ENCODE results near the gene GOLGA8A. TPM values are rescaled to one million over a fixed set of nuclear protein-coding genes. Genes with fewer than 3 reads are reported as not detected.
"Not testable (repeated sequence)": the region's sequence is repeated elsewhere in the genome, so short reads cannot be mapped to it uniquely, and the experiment has no call there.

GOLGA8A gene
- total RNA-seq, 1 donor from 2014 or later: 124 TPM

DNA sequence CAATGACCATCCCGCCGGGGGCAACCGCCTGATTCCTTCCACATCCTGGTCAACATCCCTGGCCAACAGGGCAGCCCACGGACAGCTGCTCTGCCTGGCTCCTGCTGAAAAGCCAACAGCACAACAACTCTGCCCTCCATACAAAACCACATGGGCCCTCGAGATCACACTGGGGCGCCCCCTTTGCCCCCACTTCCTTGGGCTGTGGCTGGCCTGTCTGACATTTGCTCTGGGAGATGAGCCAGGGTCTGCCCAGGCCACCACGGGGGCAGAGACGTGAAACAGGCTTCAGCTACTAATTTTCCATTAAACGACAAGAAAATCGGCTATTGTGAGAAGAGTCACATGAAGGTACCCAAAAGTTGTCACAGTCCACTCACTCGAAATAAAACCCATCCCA, 16.7 kb downstream of the GOLGA8A start:
- ATAC-seq; DNase-seq (ENCODE audit: low spot score); intact Hi-C loops (cut with DNase I): not testable (repeated sequence)

GRCh38 chr15:34418435-34418834, 19.2 kb downstream of the GOLGA8A start:
- DNase-seq (ENCODE audit: low spot score); ATAC-seq; intact Hi-C loops (cut with DNase I): not testable (repeated sequence)

DNA sequence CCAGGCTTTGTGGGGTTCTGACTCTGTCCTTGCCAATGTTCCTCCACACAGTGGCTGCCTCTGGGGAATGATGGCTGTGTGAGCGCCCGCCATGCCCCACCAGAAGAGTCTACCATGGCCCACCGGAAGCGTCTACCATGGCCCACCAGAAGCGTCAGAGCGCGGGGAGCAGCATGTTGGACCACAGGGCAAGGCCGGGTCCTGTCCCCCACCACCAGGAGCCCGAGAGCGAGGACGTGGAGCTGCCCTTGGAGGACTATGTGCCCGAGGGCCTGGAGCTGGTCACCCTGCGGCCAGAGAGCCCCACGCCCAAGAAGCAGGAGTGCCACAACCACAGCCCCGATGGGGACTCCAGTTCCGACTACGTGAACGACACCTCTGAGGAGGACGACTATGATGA, 28.1 kb downstream of the GOLGA8A start:
- DNase-seq (ENCODE audit: low spot score); ATAC-seq; intact Hi-C loops (cut with DNase I): not testable (repeated sequence)

GRCh38 chr15:34408973-34409372, 28.6 kb downstream of the GOLGA8A start:
- intact Hi-C loops (cut with DNase I); DNase-seq (ENCODE audit: low spot score); ATAC-seq: not testable (repeated sequence)

GRCh38 chr15:34403899-34404298, 33.7 kb downstream of the GOLGA8A start:
- ATAC-seq; DNase-seq (ENCODE audit: low spot score); intact Hi-C loops (cut with DNase I): not testable (repeated sequence)

GRCh38 chr15:34403160-34403598, 34.4 kb downstream of the GOLGA8A start:
- ATAC-seq; intact Hi-C loops (cut with DNase I); DNase-seq (ENCODE audit: low spot score): not testable (repeated sequence)

DNA sequence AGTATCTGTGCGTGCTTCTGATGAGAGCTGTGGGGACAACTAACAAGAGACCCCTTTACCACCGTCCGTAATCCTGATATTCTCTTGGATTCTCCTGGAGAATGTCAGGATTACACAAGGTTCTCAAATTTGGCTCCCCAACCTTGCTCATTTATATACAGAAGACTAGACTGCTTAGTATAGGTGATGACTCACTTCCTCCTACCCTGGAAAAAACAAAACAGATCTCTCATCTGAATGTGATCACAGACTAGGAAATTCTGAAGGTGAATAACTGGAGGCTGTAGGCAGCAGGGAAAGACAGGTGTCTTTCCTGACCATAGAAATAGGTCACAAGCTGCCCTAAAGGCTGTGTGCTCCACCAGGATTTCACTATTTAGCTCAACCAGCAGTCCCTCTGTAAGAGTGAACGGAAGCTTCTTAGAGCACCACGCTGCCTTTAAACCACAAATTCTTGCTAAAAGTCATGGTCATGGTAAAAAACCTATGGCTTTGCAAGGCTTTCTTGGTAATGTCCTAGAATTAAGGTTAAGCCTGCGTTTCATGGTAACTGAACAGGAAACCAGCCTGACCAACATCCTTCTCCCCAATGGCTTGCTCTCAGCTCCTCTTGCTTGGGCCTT, 39.9 kb downstream of the GOLGA8A start:
- DNase-seq (ENCODE audit: low spot score); ATAC-seq; intact Hi-C loops (cut with DNase I): not testable (repeated sequence)

GRCh38 chr15:34392981-34393380, 44.6 kb downstream of the GOLGA8A start:
- DNase-seq (ENCODE audit: low spot score); ATAC-seq; intact Hi-C loops (cut with DNase I): not testable (repeated sequence)

DNA sequence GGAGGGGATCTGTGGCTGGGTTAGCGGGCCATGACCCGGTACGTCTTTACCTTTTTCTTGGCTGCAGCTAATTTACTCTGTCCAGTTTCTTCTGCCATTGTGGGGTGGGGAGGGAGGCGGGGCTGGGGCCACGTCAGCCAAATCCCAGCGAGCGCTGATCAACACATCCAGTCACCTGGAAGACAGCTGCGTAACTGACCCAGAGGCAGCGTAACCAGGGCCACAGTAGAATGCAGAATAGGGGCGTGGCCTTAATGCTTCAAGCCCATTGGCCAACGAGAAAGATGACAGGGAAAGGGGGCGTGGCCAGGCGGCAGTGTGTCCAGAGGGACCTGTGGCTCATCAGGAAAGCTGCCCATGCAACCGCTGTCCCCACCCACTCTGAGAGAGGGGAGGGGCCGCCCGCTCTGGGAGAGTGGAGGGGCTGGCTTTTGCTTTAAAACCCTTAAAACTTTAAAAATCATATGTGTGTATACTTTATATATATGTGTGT, 48.0 kb downstream of the GOLGA8A start:
- intact Hi-C loops (cut with DNase I); ATAC-seq; DNase-seq (ENCODE audit: low spot score): not testable (repeated sequence)

Other genes with a start within 250 kb of the GOLGA8A start
- gene KATNBL1, start 227.7 kb downstream of the GOLGA8A start, total RNA-seq: 80.7 TPM
- gene EMC4, start 212.8 kb downstream of the GOLGA8A start, total RNA-seq: 73.9 TPM
- 28.8 TPM for gene SLC12A6, start 100.0 kb downstream of the GOLGA8A start, total RNA-seq
- 90.2 TPM for gene NOP10, start 94.7 kb downstream of the GOLGA8A start, total RNA-seq
- gene NUTM1, start 94.5 kb downstream of the GOLGA8A start, total RNA-seq: not detected
- 69.0 TPM for gene LPCAT4, start 70.6 kb downstream of the GOLGA8A start, total RNA-seq
- 112 TPM for gene GOLGA8B, start 145.8 kb upstream of the GOLGA8A start, total RNA-seq